ENCODE results near the gene WNT7B.

The WNT7B gene

DNA sequence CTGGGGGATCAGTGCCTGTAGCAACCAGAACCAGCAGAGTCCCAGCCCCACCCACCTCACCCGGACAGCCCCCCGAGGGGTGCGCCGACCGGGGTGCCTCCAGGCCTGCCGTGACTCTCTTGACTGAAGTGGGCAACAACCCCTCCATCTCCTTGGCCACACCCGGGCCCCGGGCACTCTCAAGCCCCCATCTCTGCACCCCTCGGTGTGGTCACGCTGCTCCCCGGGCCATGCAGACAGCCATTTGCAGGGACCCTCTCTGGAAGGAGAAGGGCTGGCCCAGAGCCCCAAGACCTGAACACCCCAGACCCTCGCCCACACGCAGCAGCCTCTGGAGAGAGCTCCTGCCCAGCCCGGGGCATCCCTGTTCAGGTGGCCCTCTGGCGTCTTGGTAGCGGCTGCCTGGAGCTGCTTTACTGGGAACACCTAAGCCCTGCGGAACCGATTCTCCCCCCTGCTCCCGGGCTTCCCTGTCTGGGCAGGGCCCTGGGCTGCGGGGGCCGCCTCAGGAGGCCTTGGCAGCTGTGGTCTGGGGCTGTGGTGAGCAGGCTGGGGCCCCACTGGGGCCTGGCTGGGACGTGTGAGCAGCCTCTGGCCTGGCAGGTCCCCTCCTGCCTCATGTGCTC is 84.9 kb downstream of the WNT7B start:
- Histone ChIP-seq H3K9ac (ENCODE audit: low read length) (no peak overlapping the region), H3K4me1 (ENCODE audit: low read length) (peaks cover 11% of the 10 kb centered on the region), H3K9me3 (replicated peaks; ENCODE audit: insufficient read depth, low read length) (no peaks in the 10 kb centered on the region), H3F3A (ENCODE audit: insufficient read depth, low read length) (no peaks in the 10 kb centered on the region), H3K27ac (ENCODE audit: low read length) (no peak overlapping the region), H3K9me2 (replicated peaks; ENCODE audit: insufficient read depth, low read length) (no peaks in the 10 kb centered on the region), H3K27me3 (replicated peaks; ENCODE audit: insufficient read depth, low read length) (peaks cover 53% of the 10 kb centered on the region), H3K4me3 (ENCODE audit: low read length) (no peak overlapping the region), H3K36me3 (replicated peaks; ENCODE audit: insufficient read depth, low read length) (no peaks in the 10 kb centered on the region), H3K4me2 (ENCODE audit: low read depth, low read length) (no peak overlapping the region), H2AFZ (ENCODE audit: low read length) (no peak overlapping the region), H3K79me2 (ENCODE audit: low read length) (no peaks in the 10 kb centered on the region), H4K20me1 (ENCODE audit: insufficient read depth, low read length) (no peaks in the 10 kb centered on the region)
- TF ChIP-seq, protein P1, sequence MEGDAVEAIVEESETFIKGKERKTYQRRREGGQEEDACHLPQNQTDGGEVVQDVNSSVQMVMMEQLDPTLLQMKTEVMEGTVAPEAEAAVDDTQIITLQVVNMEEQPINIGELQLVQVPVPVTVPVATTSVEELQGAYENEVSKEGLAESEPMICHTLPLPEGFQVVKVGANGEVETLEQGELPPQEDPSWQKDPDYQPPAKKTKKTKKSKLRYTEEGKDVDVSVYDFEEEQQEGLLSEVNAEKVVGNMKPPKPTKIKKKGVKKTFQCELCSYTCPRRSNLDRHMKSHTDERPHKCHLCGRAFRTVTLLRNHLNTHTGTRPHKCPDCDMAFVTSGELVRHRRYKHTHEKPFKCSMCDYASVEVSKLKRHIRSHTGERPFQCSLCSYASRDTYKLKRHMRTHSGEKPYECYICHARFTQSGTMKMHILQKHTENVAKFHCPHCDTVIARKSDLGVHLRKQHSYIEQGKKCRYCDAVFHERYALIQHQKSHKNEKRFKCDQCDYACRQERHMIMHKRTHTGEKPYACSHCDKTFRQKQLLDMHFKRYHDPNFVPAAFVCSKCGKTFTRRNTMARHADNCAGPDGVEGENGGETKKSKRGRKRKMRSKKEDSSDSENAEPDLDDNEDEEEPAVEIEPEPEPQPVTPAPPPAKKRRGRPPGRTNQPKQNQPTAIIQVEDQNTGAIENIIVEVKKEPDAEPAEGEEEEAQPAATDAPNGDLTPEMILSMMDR (IDR thresholded peaks at IDR 0.05; ENCODE audit: low read length): no peak
- TF ChIP-seq EZH2 (optimal IDR thresholded peaks at IDR 0.05; ENCODE audit: low read depth, low read length) (no peak), EZH2phosphoT487 (IDR thresholded peaks at IDR 0.05; ENCODE audit: low read length) (no peak)
- no peak for DNase-seq

DNA sequence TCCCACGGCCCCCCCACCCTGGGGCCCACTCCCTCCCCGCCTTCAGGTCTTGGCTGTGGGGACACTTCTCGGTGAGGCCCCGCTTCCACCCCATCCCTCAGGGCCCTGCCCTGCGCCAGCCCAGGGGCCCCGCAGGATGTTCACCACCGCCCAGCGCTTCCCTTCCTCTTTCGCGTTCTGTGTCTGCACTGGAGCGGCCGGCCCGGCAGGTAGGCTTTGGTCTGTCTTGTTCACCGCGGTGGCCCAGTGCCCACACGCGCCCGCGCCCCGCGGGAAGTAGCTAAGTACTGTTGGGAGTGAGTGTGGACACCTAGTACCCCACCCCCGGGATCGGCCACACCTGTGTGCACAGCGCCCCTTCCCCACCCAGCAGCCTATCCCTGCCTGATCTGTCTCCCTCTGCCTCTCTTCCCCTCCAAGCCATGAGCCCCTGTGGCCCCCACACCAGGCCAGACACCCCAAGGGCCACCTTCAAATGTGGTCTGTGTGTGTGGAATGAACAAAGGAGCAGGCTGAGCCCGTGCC is 85.4 kb downstream of the WNT7B start:
- peaks cover 11% of the 10 kb centered on the region for H3K4me1 ChIP-seq (ENCODE audit: low read length)
- H3K4me2 ChIP-seq (ENCODE audit: low read depth, low read length): no peak overlapping the region
- DNase-seq: no peak

DNA sequence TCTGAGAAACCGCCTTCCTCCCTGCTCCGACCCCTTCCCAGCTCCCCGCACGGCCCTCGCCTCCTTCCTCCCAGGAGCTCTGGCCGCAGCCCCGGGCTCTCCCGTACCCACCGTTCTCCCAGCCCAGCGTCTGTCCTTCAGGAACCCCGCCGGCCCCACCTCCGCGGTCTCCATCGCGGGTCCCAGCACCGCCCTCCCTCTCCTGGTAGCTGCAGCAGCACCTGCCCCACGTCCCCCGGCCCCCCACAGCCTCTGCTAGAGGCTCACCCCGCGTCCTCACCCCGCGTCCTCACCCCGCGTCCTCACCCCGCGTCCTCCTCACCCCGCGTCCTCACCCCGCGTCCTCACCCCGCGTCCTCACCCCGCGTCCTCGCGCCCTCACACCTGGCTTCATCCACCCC is 85.9 kb downstream of the WNT7B start:
- no peak for DNase-seq
- H3K36me3 ChIP-seq (replicated peaks; ENCODE audit: insufficient read depth, low read length): no peaks in the 10 kb centered on the region
- no peaks in the 10 kb centered on the region for H3K9me3 ChIP-seq (replicated peaks; ENCODE audit: insufficient read depth, low read length)
- H2AFZ ChIP-seq (ENCODE audit: low read length): no peak overlapping the region
- H4K20me1 ChIP-seq (ENCODE audit: insufficient read depth, low read length): no peaks in the 10 kb centered on the region
- H3K4me1 ChIP-seq (ENCODE audit: low read length): peaks cover 11% of the 10 kb centered on the region
- H3K4me3 ChIP-seq (ENCODE audit: low read length): no peak overlapping the region
- no peaks in the 10 kb centered on the region for H3F3A ChIP-seq (ENCODE audit: insufficient read depth, low read length)
- no peak overlapping the region for H3K27ac ChIP-seq (ENCODE audit: low read length)
- H3K4me2 ChIP-seq (ENCODE audit: low read depth, low read length): no peak overlapping the region
- H3K9ac ChIP-seq (ENCODE audit: low read length): no peak overlapping the region
- no peaks in the 10 kb centered on the region for H3K79me2 ChIP-seq (ENCODE audit: low read length)
- TF ChIP-seq, protein P1 (IDR thresholded peaks at IDR 0.05; ENCODE audit: low read length): no peak
- TF ChIP-seq EZH2 (optimal IDR thresholded peaks at IDR 0.05; ENCODE audit: low read depth, low read length) (no peak), EZH2phosphoT487 (IDR thresholded peaks at IDR 0.05; ENCODE audit: low read length) (no peak)
- H3K9me2 ChIP-seq (replicated peaks; ENCODE audit: insufficient read depth, low read length): no peaks in the 10 kb centered on the region
- peaks cover 51% of the 10 kb centered on the region for H3K27me3 ChIP-seq (replicated peaks; ENCODE audit: insufficient read depth, low read length)

More for the DNA sequence above, 85.4 kb downstream of the WNT7B start:
- Histone ChIP-seq H3K4me3 (ENCODE audit: low read length) (no peak overlapping the region), H2AFZ (ENCODE audit: low read length) (no peak overlapping the region), H4K20me1 (ENCODE audit: insufficient read depth, low read length) (no peaks in the 10 kb centered on the region), H3K79me2 (ENCODE audit: low read length) (no peaks in the 10 kb centered on the region), H3K27ac (ENCODE audit: low read length) (no peak overlapping the region), H3K36me3 (replicated peaks; ENCODE audit: insufficient read depth, low read length) (no peaks in the 10 kb centered on the region), H3K9me2 (replicated peaks; ENCODE audit: insufficient read depth, low read length) (no peaks in the 10 kb centered on the region), H3K9me3 (replicated peaks; ENCODE audit: insufficient read depth, low read length) (no peaks in the 10 kb centered on the region), H3F3A (ENCODE audit: insufficient read depth, low read length) (no peaks in the 10 kb centered on the region), H3K27me3 (replicated peaks; ENCODE audit: insufficient read depth, low read length) (peaks cover 56% of the 10 kb centered on the region), H3K9ac (ENCODE audit: low read length) (no peak overlapping the region)
- TF ChIP-seq EZH2phosphoT487 (IDR thresholded peaks at IDR 0.05; ENCODE audit: low read length): no peak
- TF ChIP-seq, protein P1 (IDR thresholded peaks at IDR 0.05; ENCODE audit: low read length): no peak
- no peak for TF ChIP-seq EZH2 (optimal IDR thresholded peaks at IDR 0.05; ENCODE audit: low read depth, low read length)

All from MM.1S (cell line).